Adrenal gland (tissue), 12 donors: ENCODE data around the gene RAB33A. TPM values are rescaled to one million over a fixed set of nuclear protein-coding genes. Genes with fewer than 3 reads are reported as not detected.

ENCODE experiments used
- DNase-seq, 7 donors: peaks; one replicate each; pipeline ENCODE4 v3.0.0-alpha.2; 2019 to 2020
- H3K27ac ChIP-seq, 5 donors: fragments of 200-600 bp; sonication (generic) in 4 of 5; 1 replicate in 3 of 5; 2 replicates in 2 of 5; pipeline versions ENCODE4 v1.5.1 to v1.8.0; 2016 to 2020; ENCODE audit warnings: mild to moderate bottlenecking in 1 of 5
- H3K27me3 ChIP-seq: fragments of 200-600 bp; 2 replicates; pipeline ENCODE4 v1.8.0; 2021
- H3K36me3 ChIP-seq, 2 donors: fragments of 200-600 bp; replicated peaks in 1 of 2; 1 replicate in 1 of 2; 2 replicates in 1 of 2; pipeline versions ENCODE4 v1.5.1 to v1.8.0; 2018 to 2022
- H3K4me1 ChIP-seq, 2 donors: fragments of 200-600 bp; replicated peaks in 1 of 2; 1 replicate in 1 of 2; 2 replicates in 1 of 2; pipeline versions ENCODE4 v1.5.1 to v1.8.0; 2018 to 2021
- H3K4me3 ChIP-seq, 4 donors: fragments of 200-600 bp; sonication (generic) in 3 of 4; one replicate each; pipeline ENCODE4 v1.5.1; 2016 to 2018
- H3K9me3 ChIP-seq, 3 donors: fragments of 200-600 bp; sonication (generic) in 1 of 3; replicated peaks in 1 of 3; 1 replicate in 2 of 3; 2 replicates in 1 of 3; pipeline versions ENCODE4 v1.5.1 to v1.8.0; 2016 to 2021
- POLR2A ChIP-seq, 2 donors: fragments of 450-650 bp; IDR thresholded peaks; one replicate each; pipeline ENCODE4 v1.6.1; 2017; ENCODE audit warnings: antibody characterized with exemption in 2 of 2, mild to moderate bottlenecking in 2 of 2, moderate library complexity in 1 of 2
- WGBS, 4 donors: extraction: QIAGEN DNeasy Blood & Tissue Kit in 2 of 4; methylation state at CpG; one replicate each; pipeline versions ENCODE4 v1.1.5 to v1.1.7; 2013 to 2017; 5-methylcytosine and 5-hydroxymethylcytosine counted together
- intact Hi-C, 2 donors: fragments of 100-400 bp; cut with DNase I; formaldehyde crosslinking; loops; one replicate each; pipeline versions ENCODE4 v1.14.1 to v1.15.0; 2022 to 2023
- polyA plus RNA-seq, 3 donors: library from polyadenylated mRNA; stranded (reverse); fragments of 200-250 nt in 2 of 3; fragments of 350-450 nt in 1 of 3; fragmentation: Illumina TruSeq in 1 of 3; extraction: RNeasy Lipid Tissue Mini Kit (QIAGEN cat#74804) in 1 of 3; gene quantifications; one replicate each; pipeline ENCODE4 v1.2.3, GENCODE V29; 2013 to 2014
- total RNA-seq, 9 donors: library from RNA; depleted of rRNA in 4 of 9; stranded (reverse); fragments of >200 nt in 4 of 9; fragments of 120-200 nt in 1 of 9; fragmentation: NEBNext Ultra II Directional in 1 of 9; extraction: Animal tissue kit (Norgen Biotek cat#: 25700) in 1 of 9; gene quantifications; one replicate each; pipeline versions ENCODE4 v1.1.0 to v1.2.4, GENCODE V29; 2013 to 2023
- TF ChIP-seq, protein P1 (sequence below), 6 experiments: fragments of 450-650 bp in 4 of 6; fragments of 200-600 bp in 2 of 6; sonication (generic) in 1 of 6; IDR thresholded peaks; 1 replicate in 5 of 6; 2 replicates in 1 of 6; pipeline versions ENCODE4 v1.5.1 to v1.8.0; 2016 to 2021; ENCODE audit warnings: antibody characterized with exemption in 6 of 6, mild to moderate bottlenecking in 2 of 6, moderate library complexity in 1 of 6
- donor health status: healthy with polysubstance abuse.
- donor health status: Bipolar disorder and iron deficiency.
- donor health status: DM: yes; HTN: yes; CAD: no.
- donor health status: DM: no; HTN: no; CAD: no.
- donor health status: DM: no; HTN: no; CAD: no.
- donor health status: DM: yes; HTN: yes; CAD: no.

Gene RAB33A
- total and polyA plus RNA-seq, 12 donors, result 0.24 to 7.6 (median 1.2) TPM

DNA sequence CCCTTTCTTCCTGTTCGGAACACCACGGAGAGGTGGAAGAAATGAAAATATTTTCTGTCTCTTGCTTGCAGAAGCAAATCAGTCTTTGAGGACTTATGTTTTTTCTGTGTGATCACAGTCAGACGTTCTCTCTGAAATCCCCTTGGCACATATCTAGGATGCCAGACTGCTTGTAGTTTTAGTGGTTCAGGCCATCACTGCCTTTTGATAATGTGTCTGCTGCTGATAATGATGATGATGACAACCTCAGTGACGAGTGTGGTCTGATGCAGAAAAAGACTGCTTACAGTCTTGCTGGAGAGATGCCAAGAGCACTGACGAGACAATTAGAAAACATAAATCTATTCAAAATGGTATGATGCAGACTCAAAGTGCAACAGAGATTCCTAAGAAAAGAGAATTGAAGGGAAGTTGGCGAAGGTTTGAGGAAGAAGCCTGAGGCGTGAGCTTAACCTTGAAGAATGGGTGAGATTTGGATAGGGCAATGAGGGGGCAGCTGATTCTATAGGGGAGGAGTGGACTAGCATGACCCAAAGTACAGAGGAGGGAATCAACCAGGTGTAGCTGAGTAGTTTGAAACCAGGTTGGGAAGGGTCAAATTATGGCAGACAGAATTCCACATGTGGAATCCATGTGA lies 7.9 kb downstream of the RAB33A start:
- H3K27me3 ChIP-seq, result no peaks in the 10 kb centered on the region
- intact Hi-C loops, result no loop called here

DNA sequence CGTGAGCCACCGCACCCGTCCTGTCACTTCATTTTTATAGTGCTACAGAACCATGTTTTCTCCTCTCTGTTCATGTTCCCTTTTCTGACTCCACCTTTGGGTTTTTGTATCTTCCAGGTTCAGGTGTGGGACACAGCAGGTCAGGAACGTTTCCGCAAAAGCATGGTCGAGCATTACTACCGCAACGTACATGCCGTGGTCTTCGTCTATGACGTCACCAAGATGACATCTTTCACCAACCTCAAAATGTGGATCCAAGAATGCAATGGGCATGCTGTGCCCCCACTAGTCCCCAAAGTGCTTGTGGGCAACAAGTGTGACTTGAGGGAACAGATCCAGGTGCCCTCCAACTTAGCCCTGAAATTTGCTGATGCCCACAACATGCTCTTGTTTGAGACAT lies 12.4 kb downstream of the RAB33A start:
- H3K9me3 ChIP-seq, result no peaks in the 10 kb centered on the region
- no peak overlapping the region for H3K27ac ChIP-seq
- intact Hi-C loops, result no loop called here
- H3K4me3 ChIP-seq, result no peak overlapping the region
- no peak for DNase-seq
- H3K4me1 ChIP-seq, result no peaks in the 10 kb centered on the region
- no peak for TF ChIP-seq POLR2A (IDR thresholded peaks at IDR 0.05)
- TF ChIP-seq, protein P1, sequence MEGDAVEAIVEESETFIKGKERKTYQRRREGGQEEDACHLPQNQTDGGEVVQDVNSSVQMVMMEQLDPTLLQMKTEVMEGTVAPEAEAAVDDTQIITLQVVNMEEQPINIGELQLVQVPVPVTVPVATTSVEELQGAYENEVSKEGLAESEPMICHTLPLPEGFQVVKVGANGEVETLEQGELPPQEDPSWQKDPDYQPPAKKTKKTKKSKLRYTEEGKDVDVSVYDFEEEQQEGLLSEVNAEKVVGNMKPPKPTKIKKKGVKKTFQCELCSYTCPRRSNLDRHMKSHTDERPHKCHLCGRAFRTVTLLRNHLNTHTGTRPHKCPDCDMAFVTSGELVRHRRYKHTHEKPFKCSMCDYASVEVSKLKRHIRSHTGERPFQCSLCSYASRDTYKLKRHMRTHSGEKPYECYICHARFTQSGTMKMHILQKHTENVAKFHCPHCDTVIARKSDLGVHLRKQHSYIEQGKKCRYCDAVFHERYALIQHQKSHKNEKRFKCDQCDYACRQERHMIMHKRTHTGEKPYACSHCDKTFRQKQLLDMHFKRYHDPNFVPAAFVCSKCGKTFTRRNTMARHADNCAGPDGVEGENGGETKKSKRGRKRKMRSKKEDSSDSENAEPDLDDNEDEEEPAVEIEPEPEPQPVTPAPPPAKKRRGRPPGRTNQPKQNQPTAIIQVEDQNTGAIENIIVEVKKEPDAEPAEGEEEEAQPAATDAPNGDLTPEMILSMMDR (IDR thresholded peaks at IDR 0.05), result no peak
- no peaks in the 10 kb centered on the region for H3K27me3 ChIP-seq
- WGBS, 4 donors, result 86 to 94% (median 91%) methylated on average over 11 of the region's 11 CpGs
- H3K36me3 ChIP-seq, result no peaks in the 10 kb centered on the region

More for the DNA sequence above, 7.9 kb downstream of the RAB33A start:
- no peaks in the 10 kb centered on the region for H3K36me3 ChIP-seq
- no peak overlapping the region for H3K4me3 ChIP-seq
- TF ChIP-seq POLR2A (IDR thresholded peaks at IDR 0.05), result no peak
- TF ChIP-seq, protein P1 (IDR thresholded peaks at IDR 0.05), result no peak
- no peak overlapping the region for H3K27ac ChIP-seq
- H3K9me3 ChIP-seq, result no peaks in the 10 kb centered on the region
- 46 to 63% (median 53%) methylated on average over 7 of the region's 7 CpGs for WGBS, 4 donors
- no peak for DNase-seq
- peaks cover 0 to 2% of the 10 kb centered on the region in 2 donors for H3K4me1 ChIP-seq

DNA sequence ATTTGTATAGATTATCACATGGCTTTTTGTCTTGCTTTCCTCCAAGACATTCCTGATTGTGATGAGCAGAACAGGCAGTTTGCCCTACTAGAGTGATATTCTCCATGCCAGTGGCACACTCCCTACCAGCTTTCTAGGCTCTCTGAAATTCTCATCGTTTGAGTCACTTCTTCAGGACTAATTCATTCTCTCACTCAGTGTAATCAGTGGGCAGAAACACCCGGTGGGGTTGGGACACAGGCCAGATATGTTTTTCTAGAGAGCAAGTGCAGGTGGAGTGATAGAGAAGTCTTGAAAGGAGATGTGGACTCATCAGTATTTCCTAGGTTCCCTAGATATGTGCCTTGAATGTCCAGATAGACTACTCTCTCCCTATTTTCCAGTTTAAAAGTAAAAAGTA lies 13.1 kb downstream of the RAB33A start:
- Histone ChIP-seq H3K4me3 (no peak overlapping the region), H3K27me3 (no peaks in the 10 kb centered on the region), H3K27ac (no peak overlapping the region), H3K4me1 (no peaks in the 10 kb centered on the region), H3K36me3 (no peaks in the 10 kb centered on the region), H3K9me3 (no peaks in the 10 kb centered on the region)
- WGBS, 4 donors, result 41 to 71% (median 49%) methylated on average over 2 of the region's 2 CpGs
- DNase-seq, result no peak
- TF ChIP-seq, protein P1 (IDR thresholded peaks at IDR 0.05), result no peak
- TF ChIP-seq POLR2A (IDR thresholded peaks at IDR 0.05), result no peak
- intact Hi-C loops, result no loop called here

DNA sequence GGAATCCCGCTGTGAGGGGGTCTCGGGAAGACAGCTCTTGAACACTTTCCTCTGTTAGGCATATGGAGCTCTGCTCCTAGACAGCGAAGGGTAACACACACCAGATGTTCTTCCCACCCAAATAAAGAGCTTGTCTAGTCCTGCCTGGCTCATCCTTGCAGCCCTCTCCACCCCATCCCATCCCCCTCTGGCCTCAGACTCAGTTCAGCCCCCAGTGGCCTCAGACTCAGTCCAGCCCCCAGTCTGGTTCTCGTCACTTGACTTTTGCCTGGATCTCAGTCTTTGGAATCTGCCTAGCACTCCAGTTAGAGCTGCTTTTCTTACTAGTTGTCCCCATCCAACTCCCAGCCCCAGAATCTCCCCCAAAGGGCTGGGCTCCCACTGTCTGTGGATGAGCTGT lies 14.9 kb downstream of the RAB33A start:
- 62 to 79% (median 78%) methylated on average over 4 of the region's 4 CpGs; no CpG with 5 or more reads in 1 of the 4 donors for WGBS, 4 donors
- intact Hi-C loops, result no loop called here
- TF ChIP-seq, protein P1 (IDR thresholded peaks at IDR 0.05), result no peak
- TF ChIP-seq POLR2A (IDR thresholded peaks at IDR 0.05), result no peak
- Histone ChIP-seq H3K4me1 (no peaks in the 10 kb centered on the region), H3K27ac (no peak overlapping the region), H3K4me3 (no peak overlapping the region), H3K9me3 (no peaks in the 10 kb centered on the region), H3K36me3 (no peaks in the 10 kb centered on the region), H3K27me3 (no peaks in the 10 kb centered on the region)
- no peak for DNase-seq
